ENCODE measurements around the gene LRGUK.
A peak's percentile ranks its signal among the peaks of the same experiment; 100 is the strongest.

LRGUK gene

DNA sequence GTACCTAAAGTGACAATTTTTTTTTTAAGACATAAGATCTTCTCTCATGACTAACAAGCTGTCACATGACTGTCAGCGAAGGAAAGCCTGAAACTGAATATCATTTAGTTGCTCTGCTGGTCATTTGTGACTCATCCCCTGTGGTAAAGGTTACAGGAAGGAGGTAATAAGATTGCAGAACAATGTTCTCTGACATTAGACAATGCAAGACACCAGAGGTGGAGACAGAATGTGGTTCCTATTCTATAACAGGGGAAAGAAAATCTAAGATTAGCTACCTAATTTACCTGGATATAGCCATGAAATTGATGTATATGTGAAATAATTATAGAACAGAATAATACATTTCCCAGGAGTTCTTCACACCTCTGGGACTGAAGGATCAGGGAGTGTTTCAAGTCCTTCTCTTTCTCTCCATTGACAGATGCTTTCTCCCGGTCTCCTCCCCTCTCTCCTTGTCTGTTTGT, 47.7 kb downstream of the LRGUK start:
- Histone ChIP-seq H3K4me3 (replicated peaks; ENCODE audit: low read depth, low read length) (no peak overlapping the region), H3K27me3 (replicated peaks; ENCODE audit: control insufficient read depth, insufficient read depth, low read length) (no peaks in the 10 kb centered on the region), H3K36me3 (ENCODE audit: control insufficient read depth, insufficient read depth, low read length) (no peaks in the 10 kb centered on the region)
- TF ChIP-seq, protein P1, sequence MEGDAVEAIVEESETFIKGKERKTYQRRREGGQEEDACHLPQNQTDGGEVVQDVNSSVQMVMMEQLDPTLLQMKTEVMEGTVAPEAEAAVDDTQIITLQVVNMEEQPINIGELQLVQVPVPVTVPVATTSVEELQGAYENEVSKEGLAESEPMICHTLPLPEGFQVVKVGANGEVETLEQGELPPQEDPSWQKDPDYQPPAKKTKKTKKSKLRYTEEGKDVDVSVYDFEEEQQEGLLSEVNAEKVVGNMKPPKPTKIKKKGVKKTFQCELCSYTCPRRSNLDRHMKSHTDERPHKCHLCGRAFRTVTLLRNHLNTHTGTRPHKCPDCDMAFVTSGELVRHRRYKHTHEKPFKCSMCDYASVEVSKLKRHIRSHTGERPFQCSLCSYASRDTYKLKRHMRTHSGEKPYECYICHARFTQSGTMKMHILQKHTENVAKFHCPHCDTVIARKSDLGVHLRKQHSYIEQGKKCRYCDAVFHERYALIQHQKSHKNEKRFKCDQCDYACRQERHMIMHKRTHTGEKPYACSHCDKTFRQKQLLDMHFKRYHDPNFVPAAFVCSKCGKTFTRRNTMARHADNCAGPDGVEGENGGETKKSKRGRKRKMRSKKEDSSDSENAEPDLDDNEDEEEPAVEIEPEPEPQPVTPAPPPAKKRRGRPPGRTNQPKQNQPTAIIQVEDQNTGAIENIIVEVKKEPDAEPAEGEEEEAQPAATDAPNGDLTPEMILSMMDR (IDR thresholded peaks at IDR 0.05; ENCODE audit: insufficient read depth, low read length, poor library complexity, severe bottlenecking) = no peak
- peak; percentile 8 for DNase-seq (ENCODE audit: extremely low read depth, insufficient read length)

DNA sequence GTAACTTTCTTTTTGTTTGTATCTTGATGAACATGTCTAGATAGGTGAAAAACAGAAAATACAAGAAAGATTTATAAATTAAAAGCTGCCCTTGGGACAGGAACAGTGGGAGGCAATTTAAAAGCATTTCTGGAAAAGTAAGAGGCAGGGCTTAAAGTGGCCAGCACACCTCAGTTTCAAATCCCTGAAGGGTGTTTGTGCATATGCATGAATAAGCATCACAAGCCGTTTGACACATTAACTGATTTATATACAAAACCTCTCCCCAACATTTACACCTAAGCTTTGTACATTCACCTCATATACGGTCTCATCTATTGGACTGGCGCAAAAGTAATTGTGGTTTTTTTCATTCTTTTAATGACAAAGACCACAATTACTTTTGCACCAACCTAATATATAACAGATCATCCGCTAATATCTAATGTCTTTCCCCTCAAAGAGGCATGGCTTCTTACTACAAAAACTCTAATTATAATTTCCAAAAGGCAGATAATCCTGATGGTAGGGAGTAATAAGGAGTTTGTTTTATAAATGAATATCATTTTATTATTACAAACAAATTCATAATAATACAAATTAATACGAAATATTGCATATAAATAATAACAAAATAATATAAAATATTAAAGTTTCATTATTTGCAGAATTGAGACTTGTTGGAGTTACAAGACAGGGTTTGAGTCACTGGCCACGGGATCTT, 48.3 kb downstream of the LRGUK start:
- H3K27me3 ChIP-seq (replicated peaks; ENCODE audit: control insufficient read depth, insufficient read depth, low read length) = no peaks in the 10 kb centered on the region
- DNase-seq (ENCODE audit: extremely low read depth, insufficient read length) = no peak
- TF ChIP-seq, protein P1 (IDR thresholded peaks at IDR 0.05; ENCODE audit: insufficient read depth, low read length, poor library complexity, severe bottlenecking) = no peak
- H3K36me3 ChIP-seq (ENCODE audit: control insufficient read depth, insufficient read depth, low read length) = no peaks in the 10 kb centered on the region
- H3K4me3 ChIP-seq (replicated peaks; ENCODE audit: low read depth, low read length) = no peak overlapping the region

DNA sequence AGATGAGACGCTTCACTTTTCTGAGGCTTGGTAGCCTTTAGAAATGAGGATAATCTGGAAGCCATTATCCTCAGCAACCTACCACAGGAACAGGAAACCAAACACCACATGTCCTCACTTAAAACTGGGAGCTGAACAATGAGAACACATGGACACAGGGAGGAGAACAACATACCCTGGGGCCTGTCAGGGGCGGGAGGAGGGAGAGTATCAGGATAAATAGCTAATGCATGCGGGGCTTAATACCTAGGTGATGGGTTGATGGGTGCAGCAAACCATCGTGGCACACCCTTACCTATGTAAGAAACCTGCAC, 48.9 kb downstream of the LRGUK start:
- TF ChIP-seq, protein P1 (IDR thresholded peaks at IDR 0.05; ENCODE audit: insufficient read depth, low read length, poor library complexity, severe bottlenecking) = no peak
- no peak for DNase-seq (ENCODE audit: extremely low read depth, insufficient read length)
- H3K4me3 ChIP-seq (replicated peaks; ENCODE audit: low read depth, low read length) = no peak overlapping the region
- H3K36me3 ChIP-seq (ENCODE audit: control insufficient read depth, insufficient read depth, low read length) = no peaks in the 10 kb centered on the region
- H3K27me3 ChIP-seq (replicated peaks; ENCODE audit: control insufficient read depth, insufficient read depth, low read length) = no peaks in the 10 kb centered on the region

DNA sequence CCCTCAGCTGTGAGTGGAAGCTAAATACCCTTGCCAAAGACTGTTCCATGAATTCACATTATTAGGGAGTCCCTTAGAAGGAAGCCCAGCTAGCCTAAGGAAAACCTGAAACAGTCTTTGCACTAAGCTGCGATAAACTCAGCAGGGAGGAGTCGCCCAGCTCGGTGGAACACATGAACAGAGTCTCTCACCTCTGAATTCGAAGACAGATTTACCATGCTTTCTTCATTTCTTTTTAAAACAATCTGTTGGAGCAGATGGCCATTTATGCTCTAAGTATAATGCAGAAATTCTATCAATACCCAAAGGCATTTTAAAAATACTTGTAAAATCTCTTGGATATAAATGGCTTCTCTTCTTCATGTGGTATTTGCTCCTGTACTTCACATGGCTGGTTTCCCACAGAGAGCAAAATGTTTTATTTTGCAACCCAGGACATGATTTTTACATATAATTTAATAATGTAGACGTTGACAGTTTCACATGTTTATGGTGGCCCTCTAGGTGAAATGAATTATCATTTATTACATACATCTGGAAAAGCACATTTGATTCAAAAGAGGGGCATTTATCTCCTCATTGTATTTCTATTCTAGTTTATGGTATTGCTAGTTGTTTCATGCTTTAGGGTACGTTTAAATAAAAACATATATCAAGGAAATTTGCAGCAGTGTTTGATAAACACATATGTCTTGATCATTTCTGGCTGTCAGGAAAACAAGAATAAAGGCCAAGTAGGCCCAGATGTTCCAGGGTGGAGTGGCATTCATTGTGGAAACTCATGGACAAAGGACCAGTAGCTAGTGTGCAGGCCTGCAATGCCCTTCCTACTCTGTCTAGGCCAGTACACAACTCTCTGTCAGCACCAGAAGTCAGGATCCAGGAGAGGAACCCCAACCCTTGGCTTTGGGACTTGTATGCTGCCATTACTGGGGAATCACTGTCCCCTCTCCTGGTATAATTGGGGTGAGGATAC, 52.2 kb downstream of the LRGUK start:
- H3K36me3 ChIP-seq (ENCODE audit: control insufficient read depth, insufficient read depth, low read length) = no peaks in the 10 kb centered on the region
- H3K4me3 ChIP-seq (replicated peaks; ENCODE audit: low read depth, low read length) = no peak overlapping the region
- H3K27me3 ChIP-seq (replicated peaks; ENCODE audit: control insufficient read depth, insufficient read depth, low read length) = no peaks in the 10 kb centered on the region; the same call in 1 of the 2 replicates
- no peak for DNase-seq (ENCODE audit: extremely low read depth, insufficient read length)
- TF ChIP-seq, protein P1 (IDR thresholded peaks at IDR 0.05; ENCODE audit: insufficient read depth, low read length, poor library complexity, severe bottlenecking) = no peak

DNA sequence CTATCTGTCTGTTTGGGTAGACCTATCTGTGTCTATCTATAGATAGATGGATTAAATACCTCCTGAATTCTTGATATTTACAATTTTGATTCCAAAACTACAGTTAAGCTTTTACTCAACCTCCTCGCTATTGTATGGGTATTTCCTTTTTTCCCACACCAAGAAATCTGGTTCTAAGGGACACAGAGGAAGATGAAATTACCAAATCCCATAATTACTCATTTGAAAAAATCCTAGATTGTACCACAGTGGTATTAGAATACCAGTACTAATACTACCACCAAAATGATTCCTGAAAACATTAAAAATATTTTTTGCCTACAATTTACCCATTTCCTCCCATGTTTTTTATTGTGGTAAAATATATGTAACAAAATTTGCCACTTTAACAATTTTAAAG, 53.2 kb downstream of the LRGUK start:
- no peaks in the 10 kb centered on the region; the same call in 1 of the 2 replicates for H3K27me3 ChIP-seq (replicated peaks; ENCODE audit: control insufficient read depth, insufficient read depth, low read length)
- no peak overlapping the region for H3K4me3 ChIP-seq (replicated peaks; ENCODE audit: low read depth, low read length)
- no peak for DNase-seq (ENCODE audit: extremely low read depth, insufficient read length)
- TF ChIP-seq, protein P1 (IDR thresholded peaks at IDR 0.05; ENCODE audit: insufficient read depth, low read length, poor library complexity, severe bottlenecking) = no peak
- no peaks in the 10 kb centered on the region for H3K36me3 ChIP-seq (ENCODE audit: control insufficient read depth, insufficient read depth, low read length)
